C4-2B (cell line): ENCODE measurements around the gene ZNG1B.
"Not testable (repeated sequence)": the region's sequence is repeated elsewhere in the genome, so short reads cannot be mapped to it uniquely, and the experiment has no call there.

Experiments
- CTCF ChIP-seq: fragments of 450-650 bp; conservative IDR thresholded peaks from 2 replicates; pipeline ENCODE4 v1.5.1; 2017; ENCODE audit warnings: mild to moderate bottlenecking
- ZFX ChIP-seq: fragments of 450-650 bp; IDR thresholded peaks from 2 replicates; pipeline ENCODE4 v1.6.1; 2017

GRCh38 chr2:113540834-113541203, 103.3 kb downstream of the ZNG1B start:
- not testable (repeated sequence) for TF ChIP-seq CTCF, ZFX
